Colonic mucosa (tissue), 4 donors: ENCODE data around the gene FBLN7. TPM values are rescaled to one million over a fixed set of nuclear protein-coding genes. Genes with fewer than 3 reads are reported as not detected.

Experiments used
- DNase-seq: peaks from one replicate; pipeline ENCODE4 v3.0.0-alpha.2; 2020
- H3K27ac ChIP-seq: fragments of 200-600 bp; one replicate; pipeline ENCODE4 v1.8.0; 2021
- H3K27me3 ChIP-seq: fragments of 200-600 bp; one replicate; pipeline ENCODE4 v1.8.0; 2021
- H3K36me3 ChIP-seq: fragments of 200-600 bp; one replicate; pipeline ENCODE4 v1.8.0; 2021
- H3K4me1 ChIP-seq: fragments of 200-600 bp; one replicate; pipeline ENCODE4 v1.8.0; 2021; ENCODE audit warnings: mild to moderate bottlenecking
- H3K4me3 ChIP-seq: fragments of 200-600 bp; one replicate; pipeline ENCODE4 v1.8.0; 2021
- H3K9ac ChIP-seq, 2 donors: one replicate each; pipeline ENCODE4 v1.7.0; 2013; ENCODE audit warnings: control low read depth in 2 of 2, low read depth in 2 of 2, low read length in 2 of 2
- H3K9me3 ChIP-seq: fragments of 200-600 bp; one replicate; pipeline ENCODE4 v1.8.0; 2021
- CTCF ChIP-seq: fragments of 200-600 bp; IDR thresholded peaks from one replicate; pipeline ENCODE4 v1.8.0; 2022; ENCODE audit warnings: antibody characterized with exemption, mild to moderate bottlenecking
- intact Hi-C: fragments of 100-400 bp; cut with DNase I; formaldehyde crosslinking; loops from one replicate; pipeline ENCODE4 v1.14.1; 2022
- total RNA-seq, 2 donors: library from RNA; stranded (reverse); fragmentation: NEBNext Ultra II Directional in 1 of 2; extraction: Animal tissue kit (Norgen Biotek cat#: 25700) in 1 of 2; gene quantifications; one replicate each; pipeline ENCODE4 v1.2.1, GENCODE V29; 2021
- donor health status: healthy.
- donor health status: DM: no; HTN: no; CAD: no.
- donor health status: DM: no; HTN: no; CAD: no.

FBLN7 gene
- total RNA-seq, 2 donors from 2014 or later: 0.10 to 0.66 TPM

GRCh38 chr2:112189001-112189556 is 50.9 kb downstream of the FBLN7 start:
- Histone ChIP-seq H3K27me3 (no peaks in the 10 kb centered on the region), H3K27ac (no peak overlapping the region), H3K4me3 (no peak overlapping the region)

GRCh38 chr2:112194028-112194427 is 55.8 kb downstream of the FBLN7 start:
- no peak for DNase-seq
- no peaks in the 10 kb centered on the region for H3K4me1 ChIP-seq
- intact Hi-C loops: no loop called here
- H3K9me3 ChIP-seq: no peaks in the 10 kb centered on the region
- no peaks in the 10 kb centered on the region for H3K27me3 ChIP-seq
- no peaks in the 10 kb centered on the region for H3K36me3 ChIP-seq
- H3K27ac ChIP-seq: no peak overlapping the region
- H3K4me3 ChIP-seq: no peak overlapping the region
- no peak for TF ChIP-seq CTCF
- H3K9ac ChIP-seq: no peak overlapping the region

More at GRCh38 chr2:112189001-112189556, 50.9 kb downstream of the FBLN7 start:
- no peak for TF ChIP-seq CTCF
- H3K36me3 ChIP-seq: no peaks in the 10 kb centered on the region
- no peak overlapping the region for H3K9ac ChIP-seq
- no peaks in the 10 kb centered on the region for H3K9me3 ChIP-seq
- H3K4me1 ChIP-seq: no peaks in the 10 kb centered on the region
- no peak for DNase-seq
- intact Hi-C loops: no loop called here

GRCh38 chr2:112194482-112194881 is 56.3 kb downstream of the FBLN7 start:
- no peak overlapping the region for H3K4me3 ChIP-seq
- TF ChIP-seq CTCF: no peak
- intact Hi-C loops: no loop called here
- H3K9ac ChIP-seq: no peak overlapping the region
- no peak overlapping the region for H3K27ac ChIP-seq
- H3K36me3 ChIP-seq: no peaks in the 10 kb centered on the region
- no peaks in the 10 kb centered on the region for H3K4me1 ChIP-seq
- no peak for DNase-seq
- H3K9me3 ChIP-seq: no peaks in the 10 kb centered on the region
- no peaks in the 10 kb centered on the region for H3K27me3 ChIP-seq

- no peak overlapping the region for H3K9ac ChIP-seq
- H3K27me3 ChIP-seq: no peaks in the 10 kb centered on the region
- H3K27ac ChIP-seq: no peak overlapping the region
- no peak for DNase-seq
- no peak overlapping the region for H3K4me3 ChIP-seq
- intact Hi-C loops: no loop called here
- H3K36me3 ChIP-seq: no peaks in the 10 kb centered on the region
- no peak for TF ChIP-seq CTCF
- no peaks in the 10 kb centered on the region for H3K4me1 ChIP-seq
- H3K9me3 ChIP-seq: no peaks in the 10 kb centered on the region
Measured at GRCh38 chr2:112195167-112195766, 57.1 kb downstream of the FBLN7 start.

- no peak for DNase-seq
- Histone ChIP-seq H3K36me3 (no peaks in the 10 kb centered on the region), H3K4me3 (no peak overlapping the region), H3K27ac (no peak overlapping the region), H3K27me3 (no peaks in the 10 kb centered on the region), H3K4me1 (no peaks in the 10 kb centered on the region), H3K9ac (no peak overlapping the region), H3K9me3 (no peaks in the 10 kb centered on the region)
- intact Hi-C loops: no loop called here
- no peak for TF ChIP-seq CTCF
Measured at GRCh38 chr2:112195950-112196349, 57.8 kb downstream of the FBLN7 start.
